ENCODE data around the gene RHOBTB3.

The RHOBTB3 gene

GRCh38 chr5:95771892-95772291 is 40.8 kb downstream of the RHOBTB3 start:
- TF ChIP-seq, protein P1, sequence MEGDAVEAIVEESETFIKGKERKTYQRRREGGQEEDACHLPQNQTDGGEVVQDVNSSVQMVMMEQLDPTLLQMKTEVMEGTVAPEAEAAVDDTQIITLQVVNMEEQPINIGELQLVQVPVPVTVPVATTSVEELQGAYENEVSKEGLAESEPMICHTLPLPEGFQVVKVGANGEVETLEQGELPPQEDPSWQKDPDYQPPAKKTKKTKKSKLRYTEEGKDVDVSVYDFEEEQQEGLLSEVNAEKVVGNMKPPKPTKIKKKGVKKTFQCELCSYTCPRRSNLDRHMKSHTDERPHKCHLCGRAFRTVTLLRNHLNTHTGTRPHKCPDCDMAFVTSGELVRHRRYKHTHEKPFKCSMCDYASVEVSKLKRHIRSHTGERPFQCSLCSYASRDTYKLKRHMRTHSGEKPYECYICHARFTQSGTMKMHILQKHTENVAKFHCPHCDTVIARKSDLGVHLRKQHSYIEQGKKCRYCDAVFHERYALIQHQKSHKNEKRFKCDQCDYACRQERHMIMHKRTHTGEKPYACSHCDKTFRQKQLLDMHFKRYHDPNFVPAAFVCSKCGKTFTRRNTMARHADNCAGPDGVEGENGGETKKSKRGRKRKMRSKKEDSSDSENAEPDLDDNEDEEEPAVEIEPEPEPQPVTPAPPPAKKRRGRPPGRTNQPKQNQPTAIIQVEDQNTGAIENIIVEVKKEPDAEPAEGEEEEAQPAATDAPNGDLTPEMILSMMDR (conservative IDR thresholded peaks at IDR 0.05; ENCODE audit: low read depth, low read length): no peak
- no peak overlapping the region for H3K4me3 ChIP-seq (ENCODE audit: low read depth, low read length)
- DNase-seq (ENCODE audit: low read depth): no peak

- H3K4me3 ChIP-seq (ENCODE audit: low read depth, low read length): no peak overlapping the region
- peak; percentile 90 for DNase-seq (ENCODE audit: low read depth)
- TF ChIP-seq, protein P1 (conservative IDR thresholded peaks at IDR 0.05; ENCODE audit: low read depth, low read length): no peak
Measured at GRCh38 chr5:95773335-95774059, 42.4 kb downstream of the RHOBTB3 start.

GRCh38 chr5:95777441-95777840 is 46.3 kb downstream of the RHOBTB3 start:
- TF ChIP-seq, protein P1 (conservative IDR thresholded peaks at IDR 0.05; ENCODE audit: low read depth, low read length): no peak
- no peak overlapping the region for H3K4me3 ChIP-seq (ENCODE audit: low read depth, low read length)
- DNase-seq (ENCODE audit: low read depth): peak; percentile 75

- H3K4me3 ChIP-seq (ENCODE audit: low read depth, low read length): no peak overlapping the region
- TF ChIP-seq, protein P1 (conservative IDR thresholded peaks at IDR 0.05; ENCODE audit: low read depth, low read length): no peak
- DNase-seq (ENCODE audit: low read depth): no peak
Measured at GRCh38 chr5:95778713-95779436, 47.7 kb downstream of the RHOBTB3 start.

GRCh38 chr5:95779611-95780010 is 48.5 kb downstream of the RHOBTB3 start:
- DNase-seq (ENCODE audit: low read depth): peak; percentile 64
- H3K4me3 ChIP-seq (ENCODE audit: low read depth, low read length): no peak overlapping the region
- TF ChIP-seq, protein P1 (conservative IDR thresholded peaks at IDR 0.05; ENCODE audit: low read depth, low read length): no peak

- DNase-seq (ENCODE audit: low read depth): peak; percentile 24
- TF ChIP-seq, protein P1 (conservative IDR thresholded peaks at IDR 0.05; ENCODE audit: low read depth, low read length): no peak
- H3K4me3 ChIP-seq (ENCODE audit: low read depth, low read length): no peak overlapping the region
Measured at GRCh38 chr5:95780597-95780996, 49.5 kb downstream of the RHOBTB3 start.
